ENCODE data around the gene CSRNP3. TPM values are rescaled to one million over a fixed set of nuclear protein-coding genes. Genes with fewer than 3 reads are reported as not detected.

CSRNP3 gene
- total RNA-seq, 1 donor from 2014 or later = 1.5 TPM

DNA sequence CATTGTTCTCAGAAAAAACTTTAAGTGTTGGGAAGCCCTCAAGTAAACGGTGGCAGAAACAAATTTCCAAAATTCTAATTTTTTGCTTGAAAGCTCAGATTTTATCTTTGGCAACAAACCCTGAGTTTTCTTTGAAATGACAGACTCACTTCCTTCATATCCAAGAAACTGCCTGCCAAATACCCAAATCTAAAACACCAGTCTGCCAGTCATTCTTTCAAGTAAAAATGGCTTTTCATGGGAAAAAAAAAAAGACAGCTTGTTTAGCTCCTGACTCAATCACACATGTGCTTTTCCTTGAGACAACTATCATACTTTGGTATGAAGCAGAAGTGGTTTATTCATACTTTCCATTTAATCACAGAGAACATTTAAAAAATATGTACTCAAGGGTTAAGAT, 40.6 kb upstream of the CSRNP3 start:
- no peaks in the 10 kb centered on the region for H3K27me3 Mint-ChIP-seq (ENCODE audit: unreplicated experiment)
- no peaks in the 10 kb centered on the region for H3K36me3 Mint-ChIP-seq (ENCODE audit: unreplicated experiment)
- no peak overlapping the region for H3K4me3 Mint-ChIP-seq (ENCODE audit: unreplicated experiment)
- H3K4me1 Mint-ChIP-seq (ENCODE audit: unreplicated experiment) = no peaks in the 10 kb centered on the region
- H3K9me3 Mint-ChIP-seq (ENCODE audit: unreplicated experiment) = no peaks in the 10 kb centered on the region
- DNase-seq (ENCODE audit: extremely low spot score, unreplicated experiment) = no peak
- TF ChIP-seq, protein P1, sequence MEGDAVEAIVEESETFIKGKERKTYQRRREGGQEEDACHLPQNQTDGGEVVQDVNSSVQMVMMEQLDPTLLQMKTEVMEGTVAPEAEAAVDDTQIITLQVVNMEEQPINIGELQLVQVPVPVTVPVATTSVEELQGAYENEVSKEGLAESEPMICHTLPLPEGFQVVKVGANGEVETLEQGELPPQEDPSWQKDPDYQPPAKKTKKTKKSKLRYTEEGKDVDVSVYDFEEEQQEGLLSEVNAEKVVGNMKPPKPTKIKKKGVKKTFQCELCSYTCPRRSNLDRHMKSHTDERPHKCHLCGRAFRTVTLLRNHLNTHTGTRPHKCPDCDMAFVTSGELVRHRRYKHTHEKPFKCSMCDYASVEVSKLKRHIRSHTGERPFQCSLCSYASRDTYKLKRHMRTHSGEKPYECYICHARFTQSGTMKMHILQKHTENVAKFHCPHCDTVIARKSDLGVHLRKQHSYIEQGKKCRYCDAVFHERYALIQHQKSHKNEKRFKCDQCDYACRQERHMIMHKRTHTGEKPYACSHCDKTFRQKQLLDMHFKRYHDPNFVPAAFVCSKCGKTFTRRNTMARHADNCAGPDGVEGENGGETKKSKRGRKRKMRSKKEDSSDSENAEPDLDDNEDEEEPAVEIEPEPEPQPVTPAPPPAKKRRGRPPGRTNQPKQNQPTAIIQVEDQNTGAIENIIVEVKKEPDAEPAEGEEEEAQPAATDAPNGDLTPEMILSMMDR (IDR thresholded peaks at IDR 0.05) = no peak
- H3K27ac Mint-ChIP-seq (ENCODE audit: unreplicated experiment) = no peak overlapping the region

- no peaks in the 10 kb centered on the region for H3K27me3 Mint-ChIP-seq (ENCODE audit: unreplicated experiment)
- H3K9me3 Mint-ChIP-seq (ENCODE audit: unreplicated experiment) = no peaks in the 10 kb centered on the region
- DNase-seq (ENCODE audit: extremely low spot score, unreplicated experiment) = no peak
- no peak overlapping the region for H3K27ac Mint-ChIP-seq (ENCODE audit: unreplicated experiment)
- no peaks in the 10 kb centered on the region for H3K36me3 Mint-ChIP-seq (ENCODE audit: unreplicated experiment)
- TF ChIP-seq, protein P1 (IDR thresholded peaks at IDR 0.05) = no peak
- no peak overlapping the region for H3K4me3 Mint-ChIP-seq (ENCODE audit: unreplicated experiment)
- no peaks in the 10 kb centered on the region for H3K4me1 Mint-ChIP-seq (ENCODE audit: unreplicated experiment)
Measured at GRCh38 chr2:165431014-165431413, 38.5 kb upstream of the CSRNP3 start.

DNA sequence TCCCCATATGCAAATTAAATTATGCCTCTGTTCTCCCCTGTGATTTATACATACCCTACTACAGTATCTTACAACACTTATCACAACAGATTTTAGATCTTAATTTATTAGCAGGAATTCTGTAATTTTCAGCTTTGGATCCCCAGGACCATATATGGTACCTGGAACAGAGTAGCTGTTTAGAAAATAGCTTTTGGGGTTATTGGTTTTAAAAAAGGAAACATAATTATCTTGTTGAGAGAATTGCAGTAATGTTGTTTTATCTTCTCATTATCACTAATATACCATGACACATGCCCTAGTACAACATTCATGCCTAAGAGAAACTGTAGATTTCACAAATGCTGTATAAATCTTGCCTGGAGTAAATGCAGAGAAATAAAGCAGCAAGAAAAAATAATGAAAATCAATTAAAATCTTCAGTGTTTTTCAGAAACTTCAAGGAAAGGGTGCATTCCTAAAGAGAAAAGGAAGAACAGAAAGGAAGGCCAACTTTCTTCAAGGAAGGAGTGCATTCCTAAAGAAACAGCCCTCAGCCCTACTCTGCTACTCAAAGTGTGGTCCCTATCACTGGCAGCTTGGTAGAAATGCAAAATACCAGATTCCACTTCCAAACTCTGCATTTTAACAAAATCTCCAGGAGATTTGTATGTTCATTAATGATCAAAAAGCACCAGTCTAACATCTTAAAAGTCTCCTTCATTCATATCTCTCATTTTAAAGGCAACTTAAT, 37.1 kb upstream of the CSRNP3 start:
- Mint-ChIP-seq H3K27ac (ENCODE audit: unreplicated experiment) (no peak overlapping the region), H3K9me3 (ENCODE audit: unreplicated experiment) (no peaks in the 10 kb centered on the region), H3K27me3 (ENCODE audit: unreplicated experiment) (no peaks in the 10 kb centered on the region), H3K4me3 (ENCODE audit: unreplicated experiment) (no peak overlapping the region), H3K4me1 (ENCODE audit: unreplicated experiment) (no peaks in the 10 kb centered on the region), H3K36me3 (ENCODE audit: unreplicated experiment) (no peaks in the 10 kb centered on the region)
- TF ChIP-seq, protein P1 (IDR thresholded peaks at IDR 0.05) = no peak
- no peak for DNase-seq (ENCODE audit: extremely low spot score, unreplicated experiment)

DNA sequence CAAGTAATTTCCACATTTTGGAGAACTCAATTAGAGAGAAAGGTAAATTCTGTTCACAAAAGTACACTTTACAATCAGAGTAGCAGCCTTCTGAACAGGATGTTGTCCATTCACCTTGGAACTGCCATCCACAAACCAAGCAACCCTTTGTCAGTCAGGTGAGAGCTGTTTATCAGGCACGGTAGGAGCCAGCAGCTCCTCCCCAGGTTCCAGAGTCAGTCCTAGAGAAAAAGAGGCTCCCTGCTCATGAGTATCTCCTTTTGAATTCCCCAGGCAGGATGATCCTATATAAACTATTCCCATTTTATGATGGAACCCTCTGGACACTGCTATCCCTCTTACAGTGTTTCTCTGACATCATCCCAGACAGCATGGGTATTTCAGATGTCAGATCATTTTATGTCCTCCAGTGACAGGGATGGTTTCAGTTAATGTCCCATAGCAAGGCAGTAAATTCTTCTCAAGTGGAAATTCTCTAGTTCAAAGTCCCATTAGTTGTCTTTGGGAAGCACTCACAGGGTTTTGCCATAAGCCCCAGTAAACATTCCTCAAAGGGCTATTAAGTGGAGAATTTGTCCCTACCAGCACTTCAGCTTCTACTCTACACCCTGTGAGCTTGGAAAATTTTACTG, 34.5 kb upstream of the CSRNP3 start:
- Mint-ChIP-seq H3K27me3 (ENCODE audit: unreplicated experiment) (no peaks in the 10 kb centered on the region), H3K4me1 (ENCODE audit: unreplicated experiment) (peaks cover 4% of the 10 kb centered on the region), H3K9me3 (ENCODE audit: unreplicated experiment) (no peaks in the 10 kb centered on the region), H3K4me3 (ENCODE audit: unreplicated experiment) (no peak overlapping the region), H3K36me3 (ENCODE audit: unreplicated experiment) (no peaks in the 10 kb centered on the region), H3K27ac (ENCODE audit: unreplicated experiment) (no peak overlapping the region)
- TF ChIP-seq, protein P1 (IDR thresholded peaks at IDR 0.05) = no peak
- no peak for DNase-seq (ENCODE audit: extremely low spot score, unreplicated experiment)

GRCh38 chr2:165435611-165436010, 33.9 kb upstream of the CSRNP3 start:
- H3K27ac Mint-ChIP-seq (ENCODE audit: unreplicated experiment) = no peak overlapping the region
- no peaks in the 10 kb centered on the region for H3K27me3 Mint-ChIP-seq (ENCODE audit: unreplicated experiment)
- no peaks in the 10 kb centered on the region for H3K9me3 Mint-ChIP-seq (ENCODE audit: unreplicated experiment)
- DNase-seq (ENCODE audit: extremely low spot score, unreplicated experiment) = no peak
- TF ChIP-seq, protein P1 (IDR thresholded peaks at IDR 0.05) = no peak
- no peak overlapping the region for H3K4me3 Mint-ChIP-seq (ENCODE audit: unreplicated experiment)
- H3K36me3 Mint-ChIP-seq (ENCODE audit: unreplicated experiment) = no peaks in the 10 kb centered on the region
- peaks cover 10% of the 10 kb centered on the region for H3K4me1 Mint-ChIP-seq (ENCODE audit: unreplicated experiment)
